Astrocyte of the cerebellum (primary cell): ENCODE data around the gene ECE1.

ENCODE experiments used
- DNase-seq: peaks from one replicate; pipeline ENCODE4 v3.0.0-alpha.2; 2011; ENCODE audit warnings: low read depth
- H3K4me3 ChIP-seq: 2 replicates; pipeline ENCODE4 v1.5.1; 2011; ENCODE audit warnings: mild to moderate bottlenecking, low read depth, low read length, moderate library complexity
- CTCF ChIP-seq: IDR thresholded peaks from 2 replicates; pipeline ENCODE4 v1.5.1; 2012; ENCODE audit warnings: low read length, low read depth, moderate library complexity, mild to moderate bottlenecking; ENCODE audit errors: missing control alignments
- in situ Hi-C: cut with HindIII; loops from 2 replicates; pipeline ENCODE4 v1.10.0; 2017; ENCODE audit warnings: low sequenced_read_pairs

The ECE1 gene

GRCh38 chr1:21244986-21245687 is 45.1 kb downstream of the ECE1 start:
- no peak overlapping the region for H3K4me3 ChIP-seq
- no peak for DNase-seq
- TF ChIP-seq CTCF = peak; percentile 41
- in situ Hi-C loops = loop anchor here (10.0 kb wide), 2 partner anchors 90 to 320 kb away; no protein-coding TSS in a partner anchor

GRCh38 chr1:21244154-21244553 is 46.1 kb downstream of the ECE1 start:
- H3K4me3 ChIP-seq = no peak overlapping the region
- in situ Hi-C loops = loop anchor here (10.0 kb wide), 2 partner anchors 91 to 321 kb away; no protein-coding TSS in a partner anchor
- DNase-seq = no peak
- no peak for TF ChIP-seq CTCF

- in situ Hi-C loops = loop anchor here (10.0 kb wide), 2 partner anchors 92 to 322 kb away; no protein-coding TSS in a partner anchor
- no peak for TF ChIP-seq CTCF
- no peak overlapping the region for H3K4me3 ChIP-seq
- no peak for DNase-seq
These were observed 47.4 kb downstream of the ECE1 start for GRCh38 chr1:21242846-21243245.

- no peak for DNase-seq
- TF ChIP-seq CTCF = no peak
- no peak overlapping the region for H3K4me3 ChIP-seq
- in situ Hi-C loops = loop anchor here (10.0 kb wide), 2 partner anchors 93 to 323 kb away; no protein-coding TSS in a partner anchor
These were observed 48.3 kb downstream of the ECE1 start for GRCh38 chr1:21241771-21242581.

- TF ChIP-seq CTCF = no peak
- H3K4me3 ChIP-seq = no peak overlapping the region
- in situ Hi-C loops = loop anchor here (10.0 kb wide), 2 partner anchors 94 to 324 kb away; no protein-coding TSS in a partner anchor
- DNase-seq = no peak
These were observed 49.6 kb downstream of the ECE1 start for GRCh38 chr1:21240706-21241105.

- no peak for TF ChIP-seq CTCF
- no peak overlapping the region for H3K4me3 ChIP-seq
- in situ Hi-C loops = loop anchor here (5.0 kb wide), 1 partner anchor 128 kb away; no protein-coding TSS in a partner anchor
- DNase-seq = no peak
These were observed 51.0 kb downstream of the ECE1 start for GRCh38 chr1:21239221-21239620.
